Skin epidermis (tissue), 12 donors: ENCODE measurements around the gene MATCAP1.

Source experiments
- H3K27ac ChIP-seq, 21 experiments: fragments of 200-600 bp; sonication (generic) in 11 of 21; one replicate each; pipeline ENCODE4 v1.5.0; 2020; ENCODE audit warnings: mild to moderate bottlenecking in 3 of 21, inconsistent platforms in 2 of 21, moderate library complexity in 2 of 21
- H3K4me3 ChIP-seq, 7 experiments: fragments of 200-600 bp; sonication (generic) in 2 of 7; one replicate each; pipeline ENCODE4 v1.5.0; 2020; ENCODE audit warnings: inconsistent platforms in 2 of 7, mild to moderate bottlenecking in 2 of 7, moderate library complexity in 1 of 7

MATCAP1 gene

DNA sequence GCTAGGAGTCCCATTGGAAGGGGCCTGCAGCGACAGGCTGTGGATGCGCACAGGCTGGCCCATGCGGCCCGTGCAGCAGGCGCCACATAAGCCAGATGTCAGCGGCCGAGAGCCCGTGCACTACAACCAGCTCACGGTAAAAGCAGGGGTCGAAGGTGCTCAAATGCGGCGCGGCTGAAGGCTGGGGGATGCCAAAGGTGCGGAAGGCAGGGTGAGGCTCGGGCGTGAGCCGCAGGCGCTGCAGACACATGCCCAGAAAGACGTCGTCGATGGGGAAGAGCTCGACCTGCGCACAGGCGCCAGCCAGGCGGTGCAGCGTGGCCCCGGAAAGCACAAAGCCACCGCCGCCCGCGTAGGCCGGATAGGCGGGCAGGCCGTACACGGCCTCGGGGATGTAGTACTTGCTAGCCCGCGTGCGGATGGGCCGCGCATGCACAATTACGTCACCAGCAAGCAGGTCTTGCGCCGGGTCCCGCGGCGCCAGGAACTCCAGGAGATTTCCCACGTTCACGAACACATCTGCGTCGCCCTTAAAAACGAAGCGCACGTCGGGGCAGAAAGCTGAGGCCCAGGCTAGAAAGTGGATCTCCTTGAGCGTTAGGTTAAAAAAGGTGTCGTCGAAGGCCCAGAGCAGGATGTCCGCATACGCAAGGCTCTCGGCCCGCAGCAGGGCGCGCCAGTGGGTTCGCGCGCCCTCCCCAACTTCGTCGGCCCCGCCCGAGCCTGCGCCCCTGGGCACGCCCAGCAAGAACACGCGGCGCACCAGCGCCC, 34.3 kb downstream of the MATCAP1 start:
- Histone ChIP-seq H3K27ac (peak overlapping the region in 1 of 21 experiments; percentile 79), H3K4me3 (peak overlapping the region in 3 of 7 experiments; percentile 51 to 69 (median 64))

DNA sequence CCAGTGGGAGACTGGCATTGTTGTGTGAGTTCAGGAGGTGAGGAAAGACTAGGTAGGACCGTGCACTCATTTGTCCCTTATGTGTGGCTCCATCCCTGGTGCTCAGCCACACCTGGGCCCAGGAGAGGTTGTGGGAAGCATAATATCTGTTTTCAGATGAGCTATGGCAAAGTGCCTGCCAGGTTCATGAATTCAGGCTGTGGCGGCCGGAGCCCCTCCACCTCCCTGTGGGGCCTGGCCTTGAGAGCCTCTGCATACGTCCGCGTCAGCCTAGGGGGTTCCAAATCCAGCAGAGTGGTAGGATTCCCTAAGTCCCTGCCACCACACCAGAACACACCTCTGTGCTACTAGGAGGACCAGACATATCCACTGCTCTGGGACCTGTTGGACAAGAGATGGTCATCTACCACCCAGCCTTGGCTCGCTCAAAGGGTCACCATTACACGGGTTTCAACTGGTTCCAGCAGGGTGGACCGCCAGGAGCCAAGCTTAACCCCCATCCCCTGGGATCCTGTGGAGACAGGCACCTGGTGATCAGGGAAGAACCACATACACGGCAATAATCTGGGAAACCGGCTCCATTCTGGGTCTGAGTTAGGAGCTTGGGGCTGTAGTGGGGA, 35.0 kb downstream of the MATCAP1 start:
- H3K27ac ChIP-seq: peak overlapping the region in 1 of 21 experiments; percentile 26

GRCh38 chr16:67148221-67148620, 35.5 kb downstream of the MATCAP1 start:
- H3K27ac ChIP-seq: no peak overlapping the region
- H3K4me3 ChIP-seq: no peak overlapping the region

More for the DNA sequence above, 35.0 kb downstream of the MATCAP1 start:
- no peak overlapping the region for H3K4me3 ChIP-seq

DNA sequence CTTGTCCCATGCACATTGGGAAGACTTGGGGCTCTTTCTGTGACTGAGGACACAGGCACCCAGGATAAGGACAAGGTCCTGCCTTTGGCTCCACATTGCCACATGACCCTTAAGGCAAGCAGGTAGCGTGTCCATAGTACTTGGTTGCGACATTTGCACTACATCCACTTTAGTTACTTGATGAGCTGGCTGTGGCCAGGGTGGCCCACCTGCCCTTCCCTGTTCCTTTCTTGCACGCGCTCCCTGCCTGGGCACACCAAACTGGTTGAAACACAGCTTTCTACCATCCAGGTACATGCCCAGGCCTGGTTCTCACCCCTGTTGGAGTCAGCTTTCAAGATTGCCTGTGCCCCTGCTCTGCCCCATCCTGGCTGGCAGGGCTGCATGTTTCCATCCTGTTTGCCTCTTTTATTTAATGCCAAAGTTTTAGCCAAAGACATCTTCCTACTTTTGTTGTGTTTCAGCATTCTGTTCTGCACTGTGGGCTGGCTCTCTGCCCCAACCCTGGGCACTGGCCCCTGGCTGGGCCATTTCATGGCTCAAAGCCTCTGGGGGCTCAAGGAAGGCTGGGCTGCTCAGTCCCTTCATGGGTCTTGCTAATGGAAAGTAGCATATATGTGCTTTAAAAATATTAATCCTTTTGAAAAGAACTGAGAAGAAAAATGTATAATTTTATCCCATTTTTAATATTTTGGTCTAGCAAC, 36.2 kb downstream of the MATCAP1 start:
- Histone ChIP-seq H3K4me3 (no peak overlapping the region), H3K27ac (no peak overlapping the region)

DNA sequence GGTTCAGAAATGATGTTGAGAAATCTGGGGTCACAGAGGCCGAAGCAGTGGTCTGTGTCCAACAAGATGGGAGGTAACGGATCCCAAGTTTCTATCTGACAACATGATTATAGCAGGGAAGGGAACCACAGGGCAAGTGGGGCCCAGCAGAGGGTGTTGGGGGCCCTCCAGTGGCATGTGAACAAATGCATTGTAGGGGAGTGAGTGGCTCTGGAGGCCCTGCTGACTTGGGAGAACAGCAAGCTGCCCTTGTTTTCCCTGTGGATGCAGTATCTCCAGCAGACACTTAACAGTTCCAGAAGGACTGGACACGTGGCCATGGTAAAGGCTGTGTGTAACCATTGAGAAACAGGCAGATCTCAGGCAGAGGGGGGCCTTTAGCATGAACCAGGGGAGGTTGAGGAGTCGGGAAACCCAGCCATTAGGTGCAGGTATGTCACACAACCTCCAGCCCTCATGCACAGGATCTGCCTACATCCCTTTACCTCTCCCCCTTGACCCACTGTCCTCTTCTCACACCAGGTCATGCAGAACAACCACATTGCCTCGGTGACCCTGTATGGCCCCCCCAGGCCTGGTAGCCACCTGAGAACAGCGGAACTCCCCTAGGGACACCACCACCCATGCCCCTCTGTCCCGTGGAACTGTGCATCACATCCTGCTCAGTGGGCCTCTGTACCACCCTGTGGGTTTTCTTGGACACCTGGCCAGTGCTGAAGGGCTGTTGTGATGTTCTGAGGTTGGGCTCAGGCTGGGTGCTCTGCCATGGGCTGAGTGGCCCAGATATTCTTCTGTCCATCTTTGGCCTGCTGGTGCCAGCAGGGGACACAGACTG, 37.0 kb downstream of the MATCAP1 start:
- Histone ChIP-seq H3K4me3 (no peak overlapping the region), H3K27ac (no peak overlapping the region)

DNA sequence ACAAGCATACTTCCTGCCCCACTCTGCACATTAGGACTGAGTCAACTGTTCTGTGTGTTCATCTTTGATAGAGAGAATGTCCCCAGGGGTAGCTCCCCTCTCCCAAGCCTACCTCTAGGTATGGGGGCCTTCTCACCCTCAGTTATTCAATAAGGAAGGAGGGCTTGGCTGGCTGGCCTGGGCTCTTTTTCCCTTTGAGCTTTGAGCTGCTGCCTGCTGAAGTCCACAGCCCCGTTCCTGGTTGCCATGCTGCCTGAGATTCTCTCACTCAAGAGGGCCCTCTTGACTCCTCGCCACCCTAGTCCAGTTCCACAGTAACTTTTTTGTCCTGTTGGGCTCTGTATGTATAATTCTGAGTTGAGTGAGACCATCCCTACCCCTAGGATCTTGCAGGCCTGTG, 38.0 kb downstream of the MATCAP1 start:
- Histone ChIP-seq H3K4me3 (no peak overlapping the region), H3K27ac (no peak overlapping the region)

- Histone ChIP-seq H3K4me3 (no peak overlapping the region), H3K27ac (no peak overlapping the region)
Observed at GRCh38 chr16:67144943-67145342, 38.8 kb downstream of the MATCAP1 start.

DNA sequence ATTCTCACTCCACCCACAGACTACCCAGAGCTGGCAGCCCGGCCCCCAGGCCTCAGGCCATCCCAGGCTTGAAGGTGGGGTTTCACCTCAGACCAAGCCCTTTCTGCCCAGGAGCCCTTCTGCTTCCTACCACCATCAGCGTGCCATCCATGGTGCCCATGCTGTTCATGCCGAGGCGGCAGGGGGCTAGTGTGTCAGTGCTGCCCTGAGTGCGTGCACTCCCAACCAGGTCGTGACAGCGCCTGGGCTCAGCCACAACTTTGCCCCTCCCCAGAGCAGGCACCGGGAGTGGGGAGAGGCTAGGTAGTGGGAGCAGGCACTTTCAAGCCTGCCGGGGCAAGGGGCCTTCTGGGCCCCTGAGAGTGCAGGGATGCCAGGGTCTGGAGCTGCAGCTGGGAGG, 41.4 kb downstream of the MATCAP1 start:
- H3K4me3 ChIP-seq: no peak overlapping the region
- H3K27ac ChIP-seq: no peak overlapping the region

- H3K27ac ChIP-seq: no peak overlapping the region
- H3K4me3 ChIP-seq: no peak overlapping the region
Observed at GRCh38 chr16:67141391-67141790, 42.4 kb downstream of the MATCAP1 start.

DNA sequence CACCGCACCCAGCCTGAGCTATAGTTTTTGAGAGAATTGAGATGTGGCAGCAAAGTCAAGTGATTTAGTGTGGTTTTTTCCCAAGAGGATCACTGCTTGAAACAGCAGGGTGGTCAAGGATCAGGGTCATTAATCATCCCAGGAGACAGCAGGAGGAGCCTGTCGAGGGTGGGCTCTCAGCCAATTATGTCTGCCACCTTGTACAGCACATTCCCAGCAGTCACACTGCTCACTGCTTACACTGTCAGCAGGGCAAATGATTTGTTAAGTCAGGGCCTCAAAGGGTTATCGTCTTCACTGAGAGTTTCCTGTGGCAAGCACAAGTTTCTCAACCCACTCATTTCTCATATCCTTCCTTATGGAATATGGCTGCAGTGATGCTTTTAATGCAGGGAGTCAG, 46.2 kb downstream of the MATCAP1 start:
- no peak overlapping the region for H3K27ac ChIP-seq
- H3K4me3 ChIP-seq: no peak overlapping the region

GRCh38 chr16:67129422-67129821, 54.3 kb downstream of the MATCAP1 start:
- H3K27ac ChIP-seq: no peak overlapping the region
- H3K4me3 ChIP-seq: no peak overlapping the region

- Histone ChIP-seq H3K4me3 (no peak overlapping the region), H3K27ac (no peak overlapping the region)
Observed at GRCh38 chr16:67128887-67129286, 54.9 kb downstream of the MATCAP1 start.

- Histone ChIP-seq H3K4me3 (no peak overlapping the region), H3K27ac (no peak overlapping the region)
Observed at GRCh38 chr16:67128417-67128816, 55.3 kb downstream of the MATCAP1 start.
